ENCODE measurements around the gene FZD10. TPM values are rescaled to one million over a fixed set of nuclear protein-coding genes. Genes with fewer than 3 reads are reported as not detected.

The FZD10 gene
- total RNA-seq, 1 donor from 2014 or later = 0.99 TPM

GRCh38 chr12:130179191-130179590 is 16.9 kb downstream of the FZD10 start:
- no peak for DNase-seq (ENCODE audit: low read depth in 2 of 2)

GRCh38 chr12:130179621-130180020 is 17.4 kb downstream of the FZD10 start:
- no peak for DNase-seq (ENCODE audit: low read depth in 2 of 2)

- DNase-seq (ENCODE audit: low read depth in 2 of 2) = no peak
Measured at GRCh38 chr12:130181211-130181610, 18.9 kb downstream of the FZD10 start.

GRCh38 chr12:130183585-130184370 is 21.5 kb downstream of the FZD10 start:
- DNase-seq (ENCODE audit: low read depth in 2 of 2) = no peak

- no peak for DNase-seq (ENCODE audit: low read depth in 2 of 2)
Measured at GRCh38 chr12:130184404-130185090, 22.3 kb downstream of the FZD10 start.

- no peak for DNase-seq (ENCODE audit: low read depth in 2 of 2)
Measured at GRCh38 chr12:130185455-130186391, 23.5 kb downstream of the FZD10 start.

- DNase-seq (ENCODE audit: low read depth in 2 of 2) = no peak
Measured at GRCh38 chr12:130186651-130187268, 24.5 kb downstream of the FZD10 start.

- peak in 1 of 2 donors; percentile 5 for DNase-seq (ENCODE audit: low read depth in 2 of 2)
Measured at GRCh38 chr12:130192642-130193345, 30.5 kb downstream of the FZD10 start.

- DNase-seq (ENCODE audit: low read depth in 2 of 2) = no peak
Measured at GRCh38 chr12:130194154-130194553, 31.9 kb downstream of the FZD10 start.

- DNase-seq (ENCODE audit: low read depth in 2 of 2) = no peak
Measured at GRCh38 chr12:130195369-130195768, 33.1 kb downstream of the FZD10 start.

- DNase-seq (ENCODE audit: low read depth in 2 of 2) = no peak
Measured at GRCh38 chr12:130195776-130196175, 33.5 kb downstream of the FZD10 start.

GRCh38 chr12:130196827-130197226 is 34.6 kb downstream of the FZD10 start:
- DNase-seq (ENCODE audit: low read depth in 2 of 2) = no peak

- DNase-seq (ENCODE audit: low read depth in 2 of 2) = no peak
Measured at GRCh38 chr12:130198026-130198662, 35.9 kb downstream of the FZD10 start.

- no peak for DNase-seq (ENCODE audit: low read depth in 2 of 2)
Measured at GRCh38 chr12:130198663-130199060, 36.4 kb downstream of the FZD10 start.

- DNase-seq (ENCODE audit: low read depth in 2 of 2) = no peak
Measured at GRCh38 chr12:130199581-130200390, 37.5 kb downstream of the FZD10 start.

- DNase-seq (ENCODE audit: low read depth in 2 of 2) = no peak
Measured at GRCh38 chr12:130200445-130200844, 38.2 kb downstream of the FZD10 start.

- no peak for DNase-seq (ENCODE audit: low read depth in 2 of 2)
Measured at GRCh38 chr12:130201037-130201436, 38.8 kb downstream of the FZD10 start.

- no peak for DNase-seq (ENCODE audit: low read depth in 2 of 2)
Measured at GRCh38 chr12:130202201-130202600, 39.9 kb downstream of the FZD10 start.

- DNase-seq (ENCODE audit: low read depth in 2 of 2) = peak in 1 of 2 donors; percentile 4
Measured at GRCh38 chr12:130203151-130203550, 40.9 kb downstream of the FZD10 start.

Measured in lung microvascular endothelial cell (primary cell).